B cell (primary cell): ENCODE results near the gene CHST14. TPM values are rescaled to one million over a fixed set of nuclear protein-coding genes. Genes with fewer than 3 reads are reported as not detected.

Source experiments
- ATAC-seq: fragments of 200-7000 bp; cut with Tn5 transposase; one replicate; pipeline ENCODE4 v1.10.0; 2021; ENCODE audit warnings: low read depth, mild to moderate bottlenecking, moderate number of reproducible peaks, moderate library complexity
- CTCF ChIA-PET: fragments of 350-600 bp; sonication (Branson Sonifier 250); formaldehyde crosslinking; loops from one replicate; lab custom pipeline; 2021; ENCODE audit warnings: antibody characterized with exemption, inconsistent platforms; lab: Charles Lee
- POLR2A ChIA-PET: fragments of 350-600 bp; sonication (Branson Sonifier 250); formaldehyde crosslinking; loops from one replicate; lab custom pipeline; 2021; ENCODE audit warnings: antibody characterized with exemption; lab: Charles Lee
- DNase-seq: peaks from one replicate; pipeline ENCODE4 v3.0.0; 2013
- H2AFZ ChIP-seq: 2 replicates; pipeline ENCODE4 v1.6.1; 2012; ENCODE audit warnings: mild to moderate bottlenecking, low read depth, low read length; ENCODE audit not compliant: insufficient read depth, poor library complexity, severe bottlenecking
- H3K27ac ChIP-seq, 2 donors: 1 replicate in 1 of 2; 2 replicates in 1 of 2; pipeline ENCODE4 v1.5.1; 2012 to 2013; ENCODE audit warnings: low read length in 2 of 2, mild to moderate bottlenecking in 2 of 2, moderate library complexity in 1 of 2
- H3K27me3 ChIP-seq, 4 experiments: fragments of 200-600 bp in 1 of 4; sonication (generic) in 1 of 4; replicated peaks in 1 of 4; 1 replicate in 2 of 4; 2 replicates in 2 of 4; pipeline versions ENCODE4 v1.6.1 to v1.7.0; 2013 to 2016; ENCODE audit warnings: low read length in 3 of 4, mild to moderate bottlenecking in 2 of 4, mixed read lengths in 1 of 4, moderate library complexity in 1 of 4; ENCODE audit not compliant: insufficient read depth in 4 of 4, control insufficient read depth in 3 of 4; ENCODE audit errors: control extremely low read depth in 1 of 4
- H3K36me3 ChIP-seq, 2 experiments: replicated peaks in 1 of 2; 1 replicate in 1 of 2; 2 replicates in 1 of 2; pipeline versions ENCODE4 v1.6.1 to v1.7.1; 2013; ENCODE audit warnings: low read length in 1 of 2; ENCODE audit not compliant: insufficient read depth in 2 of 2, control insufficient read depth in 1 of 2; ENCODE audit errors: control extremely low read depth in 1 of 2, extremely low read depth in 1 of 2
- H3K4me1 ChIP-seq, 2 donors: fragments of 200-600 bp in 1 of 2; sonication (generic) in 1 of 2; 1 replicate in 1 of 2; 2 replicates in 1 of 2; pipeline versions ENCODE4 v1.5.1 to v1.6.1; 2013 to 2017; ENCODE audit warnings: low read length in 2 of 2; ENCODE audit not compliant: control insufficient read depth in 2 of 2, insufficient read depth in 2 of 2
- H3K4me2 ChIP-seq: replicated peaks from 2 replicates; pipeline ENCODE3; 2012; ENCODE audit warnings: mild to moderate bottlenecking, low read depth, low read length; ENCODE audit not compliant: poor library complexity, severe bottlenecking
- H3K4me3 ChIP-seq, 5 experiments: fragments of 200-600 bp in 1 of 5; sonication (generic) in 1 of 5; 1 replicate in 3 of 5; 2 replicates in 2 of 5; pipeline versions ENCODE4 v1.5.1 to v1.7.0; 2011 to 2016; ENCODE audit warnings: low read length in 4 of 5, mild to moderate bottlenecking in 4 of 5, low read depth in 2 of 5, control low read depth in 1 of 5, moderate library complexity in 1 of 5; ENCODE audit not compliant: insufficient read depth in 1 of 5; ENCODE audit errors: control extremely low read depth in 1 of 5, extremely low read depth in 1 of 5
- H3K79me2 ChIP-seq: fragments of 200-600 bp; sonication (generic); one replicate; pipeline ENCODE4 v1.6.0; 2016; ENCODE audit warnings: low read length; ENCODE audit not compliant: control insufficient read depth, insufficient read depth
- H3K9ac ChIP-seq: fragments of 200-600 bp; sonication (generic); 2 replicates; pipeline ENCODE4 v1.6.1; 2017; ENCODE audit warnings: mild to moderate bottlenecking, low read length, moderate library complexity
- H3K9me3 ChIP-seq, 3 donors: one replicate each; pipeline versions ENCODE4 v1.6.1 to v1.7.1; 2013; ENCODE audit warnings: low read length in 2 of 3; ENCODE audit not compliant: control insufficient read depth in 2 of 3, insufficient read depth in 1 of 3; ENCODE audit errors: control extremely low read depth in 1 of 3
- H4K20me1 ChIP-seq: 2 replicates; pipeline ENCODE4 v1.6.0; 2012; ENCODE audit warnings: mild to moderate bottlenecking, low read length; ENCODE audit not compliant: insufficient read depth, control insufficient read depth, poor library complexity, severe bottlenecking
- H3K27ac Mint-ChIP-seq: one replicate; pipeline ENCODE4 v1.8.0; 2021; ENCODE audit warnings: mixed read lengths
- H3K27me3 Mint-ChIP-seq: one replicate; pipeline ENCODE4 v1.8.0; 2021; ENCODE audit warnings: mixed read lengths
- H3K4me1 Mint-ChIP-seq: one replicate; pipeline ENCODE4 v1.8.0; 2021; ENCODE audit warnings: mixed read lengths
- H3K4me3 Mint-ChIP-seq: one replicate; pipeline ENCODE4 v1.8.0; 2021; ENCODE audit warnings: mixed read lengths
- H3K9me3 Mint-ChIP-seq: one replicate; pipeline ENCODE4 v1.8.0; 2022; ENCODE audit warnings: mixed read lengths; ENCODE audit not compliant: insufficient read depth
- CTCF ChIP-seq: fragments of 200-600 bp; IDR thresholded peaks from one replicate; pipeline ENCODE4 v1.8.0; 2022; ENCODE audit warnings: antibody characterized with exemption, mild to moderate bottlenecking
- EZH2 ChIP-seq: IDR thresholded peaks from 2 replicates; pipeline ENCODE4 v1.6.1; 2012; ENCODE audit warnings: borderline replicate concordance, low read depth, mild to moderate bottlenecking, moderate library complexity, low read length; ENCODE audit not compliant: insufficient read depth, poor library complexity, severe bottlenecking
- WGBS: methylation state at CpG from one replicate; pipeline ENCODE4 v1.1.5; 2013; ENCODE audit warnings: missing lambda C conversion rate; ENCODE audit not compliant: insufficient coverage; 5-methylcytosine and 5-hydroxymethylcytosine counted together
- intact Hi-C: fragments of 100-400 bp; cut with micrococcal nuclease; formaldehyde crosslinking; loops from one replicate; pipeline ENCODE4 v1.10.0; 2022
- polyA plus RNA-seq: library from polyadenylated mRNA; depleted of rRNA; stranded (reverse); fragments of >200 nt; gene quantifications from 2 replicates; pipeline ENCODE4 v1.2.3, GENCODE V29; 2012
- total RNA-seq, 2 donors: library from RNA; stranded (reverse); fragments of 120-200 nt in 1 of 2; gene quantifications; 1 replicate in 1 of 2; 2 replicates in 1 of 2; pipeline versions ENCODE4 v1.2.3 to v1.2.4, GENCODE V29; 2013 to 2022

The CHST14 gene
- total and polyA plus RNA-seq, 2 donors (not counting 1 experiment from before 2014, with no cell fraction given): 5.7 to 16.7 TPM

- H3K4me2 ChIP-seq: no peak overlapping the region
- Mint-ChIP-seq H3K4me1 (no peaks in the 10 kb centered on the region), H3K9me3 (no peaks in the 10 kb centered on the region), H3K4me3 (no peak overlapping the region), H3K27ac (no peak overlapping the region), H3K27me3 (no peaks in the 10 kb centered on the region)
- no peak for TF ChIP-seq EZH2
- TF ChIP-seq CTCF: no peak
- no peak overlapping the region for H3K27ac ChIP-seq
- H3K9me3 ChIP-seq: no peaks in the 10 kb centered on the region
- no peaks in the 10 kb centered on the region for H3K79me2 ChIP-seq
- no peak overlapping the region for H3K9ac ChIP-seq
- POLR2A ChIA-PET: no interaction called here
- intact Hi-C loops: no loop called here
- H3K4me3 ChIP-seq: no peak overlapping the region
- no peaks in the 10 kb centered on the region for H4K20me1 ChIP-seq
- no peak for DNase-seq
- ATAC-seq: no peak
- H3K4me1 ChIP-seq: peaks cover 0 to 5% of the 10 kb centered on the region in 2 donors
- WGBS: 100% methylated on average over 6 of the region's 10 CpGs
- CTCF ChIA-PET: no interaction called here
- H3K27me3 ChIP-seq: no peaks in the 10 kb centered on the region
- H3K36me3 ChIP-seq: peaks cover 0 to 54% of the 10 kb centered on the region in 2 experiments
- H2AFZ ChIP-seq: no peak overlapping the region
Observed at GRCh38 chr15:40465939-40466338, 4.8 kb upstream of the CHST14 start.

- intact Hi-C loops: no loop called here
- H3K4me1 Mint-ChIP-seq: peaks cover 1% of the 10 kb centered on the region
- H3K4me3 ChIP-seq: no peak overlapping the region
- H3K27ac Mint-ChIP-seq: no peak overlapping the region
- CTCF ChIA-PET: no interaction called here
- TF ChIP-seq CTCF: no peak
- TF ChIP-seq EZH2: no peak
- H3K36me3 ChIP-seq: peaks cover 0 to 52% of the 10 kb centered on the region in 2 experiments
- no peak overlapping the region for H3K9ac ChIP-seq
- H3K4me2 ChIP-seq: no peak overlapping the region
- 83% methylated on average over 5 of the region's 7 CpGs for WGBS
- POLR2A ChIA-PET: no interaction called here
- no peaks in the 10 kb centered on the region for H4K20me1 ChIP-seq
- H3K9me3 ChIP-seq: no peaks in the 10 kb centered on the region
- H3K27me3 ChIP-seq: no peaks in the 10 kb centered on the region
- ATAC-seq: no peak
- H3K27ac ChIP-seq: no peak overlapping the region
- DNase-seq: no peak
- H3K79me2 ChIP-seq: no peaks in the 10 kb centered on the region
- peaks cover 0 to 8% of the 10 kb centered on the region in 2 donors for H3K4me1 ChIP-seq
- H3K4me3 Mint-ChIP-seq: no peak overlapping the region
- no peaks in the 10 kb centered on the region for H3K9me3 Mint-ChIP-seq
- no peak overlapping the region for H2AFZ ChIP-seq
- H3K27me3 Mint-ChIP-seq: no peaks in the 10 kb centered on the region
Observed at GRCh38 chr15:40466426-40467260, 4.1 kb upstream of the CHST14 start.
